NCI-H128 (cell line): ENCODE measurements around the gene ZSCAN10.

Experiments used
- DNase-seq: peaks from one replicate; lab custom pipeline; 2025; ENCODE audit not compliant: unreplicated experiment; lab: John Stamatoyannopoulos, UW

The ZSCAN10 gene

DNA sequence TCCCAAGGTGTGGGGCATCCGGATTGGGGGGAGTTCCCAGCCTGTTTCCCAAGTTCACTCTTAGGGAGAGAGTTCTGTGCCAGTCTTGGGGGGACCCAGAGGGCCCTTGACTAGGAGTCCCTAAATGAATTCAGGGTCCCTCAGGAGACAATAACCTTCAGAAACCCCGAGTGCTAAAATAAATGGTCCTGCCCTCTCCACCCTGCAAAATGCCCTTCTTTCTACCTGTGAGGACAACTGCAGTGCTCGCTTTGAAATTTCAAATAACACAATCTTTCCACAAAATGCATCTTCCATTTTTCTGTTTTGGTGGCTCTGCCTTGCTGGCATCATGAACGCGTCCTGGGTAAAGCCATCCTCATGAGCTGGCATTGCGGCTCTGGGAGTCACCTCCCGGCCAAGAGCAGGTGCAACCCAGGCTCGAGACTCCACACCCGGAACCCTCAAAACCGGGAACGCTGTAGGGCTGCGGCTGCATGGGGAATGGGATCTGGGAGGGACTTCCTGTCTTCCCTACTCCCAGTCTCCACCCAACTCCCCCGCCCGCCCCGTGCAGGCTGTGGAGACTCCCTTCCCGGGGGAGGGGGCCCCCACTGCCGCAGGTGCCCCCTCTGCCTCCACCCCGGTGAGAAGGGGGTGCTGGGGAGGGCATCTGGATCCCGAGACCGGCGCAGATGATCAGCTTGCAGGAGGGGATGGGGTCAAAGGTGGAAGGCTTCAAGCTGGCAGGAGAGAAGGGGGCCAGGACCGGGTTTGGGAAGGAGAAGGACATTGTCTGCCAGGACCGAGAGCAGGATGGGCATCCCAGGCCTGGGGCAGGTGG lies 13.2 kb upstream of the ZSCAN10 start, which contains the start of gene ZNF205:
Gene ZNF205, plus strand, starts transcription at position 529 of the 823 bp plus-strand sequence. CDS start 845 bp downstream, outside the sequence.
- DNase-seq = peak; percentile 71

DNA sequence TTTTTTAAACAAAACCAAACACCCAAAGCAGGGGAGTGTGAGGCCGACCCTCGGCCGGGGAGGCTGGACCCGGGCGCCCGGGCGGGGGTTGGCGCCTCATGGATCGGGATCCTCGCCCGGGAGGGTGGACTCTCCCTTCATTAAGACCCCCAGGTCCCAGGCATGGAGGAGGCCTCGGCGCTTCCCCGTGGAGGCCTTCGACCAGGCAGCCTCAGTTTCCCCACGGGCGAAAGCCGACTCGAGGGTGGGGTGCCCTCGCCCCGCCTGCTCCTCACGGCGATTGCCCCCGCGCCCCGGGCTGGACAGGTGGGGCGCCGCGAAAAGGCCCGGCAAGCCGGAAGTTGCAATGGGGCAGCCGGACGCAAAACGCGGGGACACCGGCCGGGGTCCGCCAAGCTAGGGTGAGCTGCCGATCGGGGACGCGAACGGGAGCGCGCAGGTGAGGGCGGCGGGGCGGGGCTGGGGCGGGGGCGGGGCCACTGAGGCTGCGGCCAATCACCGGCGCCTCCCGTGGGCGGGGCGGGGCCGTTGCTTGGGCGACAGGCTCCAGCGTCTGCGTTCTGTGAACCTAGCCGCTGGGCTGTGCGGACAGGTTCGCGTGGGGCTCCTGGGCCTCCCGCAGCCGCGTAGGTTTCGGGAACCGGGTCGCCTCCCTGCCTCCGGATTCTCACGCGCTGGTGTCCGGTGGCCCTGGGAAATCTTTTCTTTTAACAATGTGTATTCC lies 7.3 kb upstream of the ZSCAN10 start:
- peak; percentile 70 for DNase-seq

DNA sequence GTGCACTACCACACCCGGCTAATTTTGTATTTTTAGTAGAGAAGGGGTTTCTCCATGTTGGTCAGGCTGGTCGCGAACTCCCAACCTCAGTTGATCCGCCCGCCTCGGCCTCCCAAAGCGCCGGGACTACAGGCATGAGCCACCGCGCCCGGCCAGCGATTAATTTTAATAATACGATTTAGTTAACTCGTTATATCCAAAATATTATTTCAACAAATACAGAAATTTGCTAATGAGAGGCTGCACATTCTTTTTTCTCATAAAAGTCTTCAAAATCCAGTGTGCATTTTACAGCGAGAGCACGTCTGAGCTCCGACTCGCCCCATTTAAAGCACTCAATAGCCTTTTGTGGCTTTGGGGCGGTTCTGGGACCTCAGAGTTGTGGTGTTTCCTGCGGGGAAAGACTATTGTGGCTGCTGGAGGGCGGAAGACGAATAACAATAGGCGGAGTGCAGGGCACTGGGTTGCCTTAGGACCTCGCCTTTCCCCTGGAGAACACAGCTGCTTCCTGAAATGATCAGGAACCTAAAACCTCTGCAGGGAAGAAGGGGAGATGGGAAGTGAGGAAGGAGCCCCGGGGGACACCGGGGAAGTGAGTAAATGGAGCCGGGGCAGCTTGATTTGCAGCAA lies 2.9 kb upstream of the ZSCAN10 start:
- DNase-seq = no peak

DNA sequence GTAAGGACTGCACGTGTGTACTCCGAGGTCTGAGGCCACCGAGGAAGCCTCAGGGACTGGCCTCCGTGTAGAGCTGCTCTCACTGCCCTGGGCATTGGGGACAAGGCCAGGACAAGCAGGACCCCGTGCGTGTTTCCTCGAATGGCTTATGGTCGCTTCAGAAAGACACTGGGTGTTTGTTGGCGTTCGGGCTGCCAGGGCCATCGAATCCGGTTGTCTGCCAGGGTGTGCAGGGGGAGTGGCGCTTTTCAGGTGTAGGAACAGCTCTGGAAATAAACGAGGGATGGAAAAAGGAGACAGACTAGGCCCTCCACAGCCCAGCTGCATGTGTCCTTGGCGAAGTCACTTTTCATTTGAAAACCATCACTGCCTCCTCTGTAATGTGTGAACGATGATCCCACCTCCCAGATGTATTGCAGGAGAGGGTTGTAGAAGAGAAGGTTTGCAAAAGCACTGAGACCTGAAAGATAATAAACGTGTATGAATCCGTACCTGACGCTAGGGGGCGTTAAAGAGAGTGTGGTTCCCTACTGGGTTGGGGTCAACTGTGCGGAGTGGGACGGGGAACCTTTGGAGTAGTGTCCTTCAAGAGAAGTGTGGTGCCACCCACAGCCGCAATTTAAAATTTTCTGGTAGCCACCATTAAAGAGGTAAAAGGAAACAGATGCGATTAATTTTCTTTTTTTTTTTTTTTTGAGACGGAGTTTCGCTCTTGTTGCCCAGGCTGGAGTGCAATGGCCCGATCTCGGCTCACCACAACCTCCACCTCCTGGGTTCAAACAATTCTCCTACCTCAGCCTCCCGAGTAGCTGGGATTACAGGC lies 2.1 kb upstream of the ZSCAN10 start:
- DNase-seq = no peak

DNA sequence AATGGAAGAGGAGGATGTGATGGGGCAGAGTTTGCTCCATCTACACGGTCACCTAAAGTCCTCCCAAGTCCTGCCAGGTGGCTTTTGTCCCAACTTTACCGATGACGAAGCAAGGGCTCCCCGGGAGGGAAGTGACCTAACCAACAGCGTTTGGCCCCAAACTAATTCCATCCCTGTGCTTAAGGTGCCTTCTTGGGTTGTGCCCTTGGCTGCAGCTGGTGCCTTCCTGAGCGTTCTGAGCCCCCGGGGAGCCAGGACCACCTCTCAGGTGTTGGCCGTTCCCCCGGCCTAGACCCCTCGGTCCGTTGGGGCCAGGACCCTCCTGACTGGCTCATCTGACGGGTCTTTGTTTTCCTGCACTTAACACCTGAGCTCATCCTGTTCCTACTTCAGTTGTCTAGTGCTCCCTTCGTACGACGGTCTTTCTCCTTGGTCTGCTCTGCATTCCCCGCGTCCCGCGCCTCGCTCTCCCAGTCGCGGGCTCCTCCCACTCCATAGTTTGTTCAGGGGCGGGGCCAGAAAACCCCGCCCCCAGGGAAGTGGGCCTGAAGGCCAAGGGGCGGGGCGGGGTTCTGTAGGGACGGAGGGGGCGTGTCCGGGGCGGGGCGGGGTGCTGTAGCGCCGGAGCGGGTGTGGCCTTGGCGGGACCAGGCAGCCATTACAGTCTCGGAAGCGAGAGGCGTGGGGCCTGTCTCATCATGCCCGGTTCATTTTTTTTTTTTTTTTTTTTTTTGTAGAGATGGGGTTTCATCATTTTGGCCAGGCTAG lies 822 bp upstream of the ZSCAN10 start:
- DNase-seq = peak; percentile 56

DNA sequence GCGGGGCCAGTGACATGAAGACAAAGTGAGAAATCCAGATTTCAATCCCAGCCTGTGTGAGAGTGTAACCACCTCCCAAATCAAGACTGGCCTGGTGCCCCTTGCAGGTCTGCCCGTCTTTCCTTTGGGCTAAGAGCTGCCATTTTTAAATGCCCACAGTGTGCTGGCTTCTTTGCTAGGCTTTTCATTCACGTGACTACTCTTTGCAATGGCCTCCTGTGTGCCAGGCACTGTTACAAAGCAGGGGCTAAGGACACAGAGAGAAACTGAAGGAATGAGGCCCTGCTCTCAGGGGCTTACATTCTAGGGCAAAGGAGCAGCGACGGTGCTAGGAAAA lies 269 bp upstream of the ZSCAN10 start:
- DNase-seq = no peak

DNA sequence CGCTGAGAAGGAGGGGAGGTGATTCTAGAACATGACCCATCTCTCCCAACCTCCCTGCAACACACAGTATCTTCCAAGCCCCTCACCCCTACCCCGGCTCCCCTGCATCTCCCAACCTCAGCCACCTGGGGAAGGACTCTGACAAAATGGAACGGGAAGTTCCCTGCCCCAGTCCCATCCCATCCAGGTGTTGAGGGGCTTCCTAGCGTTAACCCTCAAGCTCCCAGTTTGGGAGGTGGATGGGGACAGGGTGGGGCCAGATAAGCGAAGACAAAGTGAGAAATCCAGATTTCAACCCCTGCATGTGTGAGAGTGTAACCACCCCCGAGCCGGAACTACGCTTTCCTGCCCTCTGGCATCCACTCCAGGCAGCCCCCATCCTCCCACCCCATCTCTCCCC lies 1.8 kb downstream of the ZSCAN10 start:
- no peak for DNase-seq

DNA sequence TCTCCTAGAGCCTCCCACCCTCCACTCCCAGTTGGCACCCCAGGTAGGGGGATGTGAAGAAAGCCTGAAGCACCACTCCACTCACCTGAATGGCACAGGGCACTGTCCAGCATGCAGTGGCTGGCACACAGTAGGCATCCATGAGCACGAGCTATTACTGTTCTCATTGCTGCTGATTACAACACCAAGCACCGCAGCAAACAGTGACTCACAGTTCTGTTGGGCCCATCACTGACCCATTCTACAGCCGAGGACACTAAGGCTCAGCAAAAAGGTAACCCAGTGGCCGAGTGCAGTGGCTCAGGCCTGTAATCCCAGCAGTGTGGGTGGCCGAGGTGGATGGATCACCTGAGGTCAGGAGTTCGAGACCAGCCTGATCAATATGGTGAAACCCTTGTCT lies 2.7 kb downstream of the ZSCAN10 start:
- no peak for DNase-seq

DNA sequence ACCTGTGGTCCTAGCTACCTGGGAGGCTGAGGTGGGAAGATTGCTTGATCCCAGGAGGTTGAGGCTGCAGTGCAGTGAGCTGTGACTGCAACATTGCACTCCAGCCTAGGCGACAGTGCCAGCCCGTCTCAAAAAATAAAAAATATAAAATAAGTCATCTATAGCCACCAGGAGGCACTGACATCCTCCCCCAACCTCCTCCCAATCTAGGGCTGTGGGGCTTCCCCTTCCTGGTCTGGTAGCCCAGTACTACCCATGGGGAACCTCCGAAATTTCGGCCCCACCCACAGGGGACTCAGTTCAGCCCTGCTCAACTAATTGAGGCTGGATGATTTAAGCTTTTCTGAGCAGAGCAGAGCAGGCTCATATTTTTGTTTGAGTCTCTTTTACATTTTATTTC lies 3.2 kb downstream of the ZSCAN10 start:
- DNase-seq = no peak

DNA sequence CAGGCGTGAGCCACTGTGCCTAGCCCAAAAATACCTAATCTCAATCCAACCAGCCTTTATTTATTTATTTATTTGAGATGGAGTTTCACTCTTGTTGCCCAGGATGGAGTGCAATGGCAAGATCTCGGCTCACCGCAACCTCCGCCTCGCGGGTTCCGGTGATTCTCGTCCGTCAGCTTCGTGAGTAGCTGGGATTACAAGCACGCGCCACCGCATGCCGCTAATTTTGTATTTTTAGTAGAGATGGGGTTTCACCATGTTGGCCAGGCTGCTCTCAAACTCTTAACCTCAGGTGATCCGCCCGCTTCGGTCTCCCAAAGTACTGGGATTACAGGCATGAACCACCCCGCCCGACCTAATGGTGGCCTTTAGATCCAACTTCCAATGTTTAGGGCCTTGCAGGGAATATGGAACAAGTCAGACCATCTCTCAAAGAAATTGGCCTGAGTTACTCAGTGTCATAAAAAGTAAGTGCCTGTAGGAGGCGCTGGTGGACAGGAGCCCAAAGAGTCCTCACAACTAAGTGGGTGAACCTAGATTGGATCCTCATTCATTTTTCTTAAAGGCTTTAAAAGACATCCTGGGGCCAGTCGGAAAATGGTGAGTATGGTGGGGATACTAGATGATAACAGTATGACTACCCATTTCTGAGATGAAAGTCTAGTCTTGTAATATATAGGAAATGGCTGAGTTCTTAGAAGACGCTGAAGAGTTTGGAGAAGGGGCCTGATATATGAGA lies 4.6 kb downstream of the ZSCAN10 start:
- DNase-seq = no peak

DNA sequence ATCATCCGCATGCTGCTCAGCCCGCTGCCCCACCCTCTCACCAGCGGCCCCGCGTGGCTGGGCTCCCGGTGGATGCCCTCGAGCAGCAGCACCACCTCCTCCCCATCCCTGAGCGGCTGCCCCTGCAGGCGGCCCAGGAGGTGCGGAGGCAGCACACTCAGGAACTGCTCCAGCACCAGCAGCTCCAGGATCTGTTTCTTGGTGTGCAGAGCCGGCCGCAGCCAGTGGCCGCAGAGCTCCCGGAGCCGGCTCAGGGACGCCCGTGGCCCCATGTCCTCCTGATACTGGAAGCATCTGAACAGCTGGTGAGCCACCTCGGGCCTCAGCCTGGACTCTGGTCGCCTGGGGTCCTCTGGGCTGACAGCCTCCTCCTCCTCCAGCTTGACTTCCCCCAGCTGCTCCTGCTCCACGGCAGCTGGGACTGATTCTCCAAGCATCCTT lies 6.6 kb downstream of the ZSCAN10 start:
- no peak for DNase-seq

DNA sequence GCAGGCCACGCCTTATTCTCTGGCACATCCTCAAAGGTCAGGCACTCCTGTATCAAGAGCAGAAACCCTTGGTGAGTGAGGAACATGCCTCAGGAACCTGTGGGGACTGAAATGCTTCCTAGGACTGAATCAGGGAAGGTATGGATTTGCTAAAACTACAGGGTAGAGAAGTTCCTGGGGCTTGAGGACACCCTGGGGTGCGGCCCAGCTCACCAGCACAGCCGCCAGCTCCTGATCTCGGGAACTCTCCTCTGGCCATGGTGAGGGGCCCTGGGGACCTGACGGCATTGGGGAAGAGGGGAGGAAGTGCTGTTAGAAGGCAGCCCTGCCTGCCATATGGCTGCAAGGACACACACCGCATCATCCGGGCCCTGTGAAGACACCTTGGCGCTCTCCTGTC lies 7.5 kb downstream of the ZSCAN10 start:
- DNase-seq = no peak

DNA sequence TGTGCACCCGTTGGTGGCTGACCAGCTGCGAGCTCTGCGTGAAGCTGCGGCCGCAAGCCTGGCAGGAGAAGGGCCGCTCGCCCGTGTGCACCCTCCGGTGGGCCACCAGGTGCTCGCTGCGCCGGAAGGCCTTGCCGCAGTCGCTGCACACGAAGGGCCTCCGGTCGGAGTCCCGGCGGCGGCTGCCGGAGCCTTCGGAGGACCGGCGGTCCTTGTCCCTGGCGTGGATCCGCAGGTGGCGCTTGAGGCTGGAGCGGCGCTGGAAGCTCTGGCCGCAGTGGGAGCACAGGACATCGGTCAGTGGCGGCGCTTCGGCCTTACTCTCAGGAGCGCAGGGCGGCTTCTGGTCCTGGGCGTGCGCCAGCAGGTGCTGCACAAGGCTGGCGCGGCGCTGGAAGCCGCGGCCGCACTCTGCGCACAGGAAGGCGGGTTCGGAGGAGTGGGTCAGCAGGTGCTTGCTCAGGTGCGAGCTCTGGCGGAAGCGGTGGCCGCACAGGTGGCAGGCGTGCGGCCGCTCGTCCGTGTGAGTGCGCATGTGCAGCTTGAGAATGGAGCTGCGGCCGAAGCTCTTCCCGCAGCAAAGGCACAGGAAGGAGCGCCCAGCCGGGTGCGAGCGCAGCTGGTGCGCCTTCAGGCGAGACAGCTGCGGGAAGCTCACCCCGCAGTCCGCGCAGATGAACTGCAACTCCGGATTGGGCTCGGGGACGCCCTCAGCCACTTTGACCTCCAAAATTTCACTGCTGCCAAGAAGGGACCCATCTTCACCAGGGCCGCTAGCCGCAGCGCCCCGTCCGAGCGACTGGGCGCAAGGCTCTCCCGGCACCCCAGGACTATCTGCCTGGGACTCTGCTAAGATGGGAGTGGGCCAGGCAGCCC lies 9.1 kb downstream of the ZSCAN10 start:
- no peak for DNase-seq

DNA sequence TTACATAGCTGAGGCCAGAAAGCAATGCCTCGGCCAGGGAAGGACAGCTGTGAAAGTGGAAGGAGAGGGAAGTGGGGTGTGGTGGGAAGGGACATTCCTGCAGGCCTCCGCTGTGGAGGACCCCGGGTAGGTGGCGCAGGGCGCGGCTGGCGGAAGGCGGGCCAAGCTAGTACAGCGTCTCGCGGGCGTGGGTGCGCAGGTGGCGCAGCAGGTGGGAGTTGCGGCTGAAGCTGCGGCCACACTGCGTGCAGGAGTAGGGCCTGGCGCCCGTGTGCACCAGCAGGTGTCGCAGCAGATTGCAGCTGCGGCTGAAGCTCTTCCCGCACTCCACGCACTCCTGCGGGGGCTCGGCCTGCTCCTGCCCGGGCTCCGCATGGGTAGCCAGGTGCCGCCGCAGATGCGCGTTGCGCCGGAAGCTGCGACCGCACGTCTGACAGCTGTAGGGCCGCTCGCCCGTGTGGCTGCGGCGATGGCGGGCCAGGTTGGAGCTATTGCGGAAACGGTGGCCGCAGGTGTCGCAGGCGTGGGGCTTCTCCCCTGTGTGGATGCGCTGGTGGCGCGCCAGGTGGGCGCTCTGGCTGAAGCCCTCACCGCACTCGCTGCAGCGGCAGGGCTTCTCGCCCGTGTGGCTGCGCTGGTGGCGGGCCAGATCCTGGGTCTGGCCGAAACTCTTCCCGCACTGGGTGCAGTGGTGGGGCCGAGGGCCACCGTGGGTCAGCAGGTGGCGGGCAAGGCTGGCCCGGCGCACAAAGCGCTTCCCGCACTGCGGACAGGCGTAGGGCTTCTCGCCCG lies 10.0 kb downstream of the ZSCAN10 start:
- DNase-seq = no peak

DNA sequence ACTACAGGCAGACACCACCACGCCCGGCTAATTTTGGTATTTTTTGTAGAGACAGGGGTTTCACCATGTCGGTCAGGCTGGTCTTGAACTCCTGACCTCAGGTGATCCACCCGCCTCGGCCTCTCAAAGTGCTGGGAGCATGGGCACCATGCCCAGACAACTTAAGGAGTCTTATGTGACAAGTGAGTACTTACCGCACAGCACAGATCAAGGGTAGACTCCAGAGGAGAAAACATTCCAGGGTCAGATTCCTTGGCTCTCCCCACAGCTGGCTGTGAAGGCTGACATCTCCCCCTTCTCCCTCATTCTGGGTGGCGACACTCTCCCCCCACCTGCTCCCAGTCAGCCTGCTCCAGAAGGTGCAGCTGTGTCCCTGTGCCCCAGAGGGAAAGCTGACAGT lies 10.6 kb downstream of the ZSCAN10 start:
- no peak for DNase-seq

DNA sequence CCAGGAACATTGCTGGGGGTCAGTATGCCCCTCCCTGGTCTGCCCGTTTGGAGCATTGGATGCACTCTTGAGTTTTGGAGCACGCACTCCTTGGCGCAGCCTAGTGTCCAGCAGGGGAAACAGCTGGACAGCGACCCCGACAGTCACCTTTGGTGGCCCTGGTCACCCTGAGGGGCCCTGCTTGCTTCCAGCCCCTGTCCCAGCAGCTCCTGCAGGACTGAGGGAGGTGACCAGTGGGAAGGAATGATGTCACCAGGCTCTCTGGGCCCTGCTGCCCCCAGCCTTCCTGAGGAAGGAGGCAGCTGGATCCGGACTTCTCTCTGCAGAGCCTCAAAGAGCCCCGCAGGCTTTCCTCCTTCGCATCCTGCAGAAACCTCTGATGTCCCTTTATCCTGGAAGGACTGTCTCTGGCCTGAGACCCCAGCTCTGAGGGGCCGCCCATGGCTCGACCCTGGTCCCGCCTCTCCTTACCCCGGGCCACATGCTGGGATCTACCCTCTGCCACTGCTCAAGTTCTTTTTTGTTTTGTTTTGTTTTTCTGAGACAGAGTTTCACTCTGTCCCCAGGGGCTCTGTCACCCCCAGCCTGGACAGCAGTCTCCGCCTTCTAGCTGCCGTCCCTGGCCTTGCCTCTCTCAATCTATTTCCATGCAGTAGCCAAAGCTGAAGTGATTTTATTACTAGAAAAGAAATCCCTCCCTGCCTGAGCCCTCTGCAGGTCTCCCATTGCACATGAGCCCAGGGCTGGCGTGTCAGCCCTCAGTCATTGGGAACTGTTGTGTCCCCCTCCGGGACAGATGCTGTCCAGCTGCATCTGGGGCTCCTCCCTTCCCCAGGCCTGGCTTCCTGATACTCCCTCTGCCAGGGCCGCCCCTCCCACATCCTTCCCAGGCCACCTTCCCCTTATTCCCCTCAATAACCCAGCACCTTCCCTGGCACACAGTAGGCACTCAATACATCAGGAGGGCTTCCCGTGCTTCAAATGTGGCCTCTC lies 11.6 kb downstream of the ZSCAN10 start:
- no peak for DNase-seq
